ENCODE measurements around the gene UBE3B. TPM values are rescaled to one million over a fixed set of nuclear protein-coding genes. Genes with fewer than 3 reads are reported as not detected.

UBE3B gene
- total RNA-seq, 4 donors from 2014 or later, result 42.4 to 59.2 (median 49.1) TPM

GRCh38 chr12:109542014-109542413 lies 64.6 kb downstream of the UBE3B start:
- Histone ChIP-seq H3K9me3 (no peaks in the 10 kb centered on the region), H3K4me3 (no peak overlapping the region), H3K4me1 (peaks cover 0 to 8% (median 0%) of the 10 kb centered on the region in 4 donors), H3K36me3 (peaks cover 0 to 31% (median 3%) of the 10 kb centered on the region in 4 donors), H3K27me3 (peaks cover 0 to 8% (median 0%) of the 10 kb centered on the region in 4 donors), H3K27ac (replicated peaks in 1 of 4) (no peak overlapping the region)
- WGBS, result 71% methylated on average over 2 of the region's 2 CpGs
- DNase-seq (ENCODE audit: extremely low spot score), result no peak
- TF ChIP-seq POLR2A (IDR thresholded peaks at IDR 0.05; ENCODE audit: low read depth) (no peak), CTCF (IDR thresholded peaks at IDR 0.05) (no peak), POLR2AphosphoS5 (IDR thresholded peaks at IDR 0.05) (no peak)
- intact Hi-C loops (cut with DNase I), result no loop called here

GRCh38 chr12:109542876-109543275 lies 65.4 kb downstream of the UBE3B start:
- WGBS, result 82% methylated on average over 6 of the region's 6 CpGs
- Histone ChIP-seq H3K4me1 (peaks cover 0 to 8% (median 0%) of the 10 kb centered on the region in 4 donors), H3K4me3 (no peak overlapping the region), H3K9me3 (no peaks in the 10 kb centered on the region), H3K27ac (replicated peaks in 1 of 4) (no peak overlapping the region), H3K36me3 (peaks cover 0 to 22% (median 0%) of the 10 kb centered on the region in 4 donors), H3K27me3 (peaks cover 0 to 17% (median 4%) of the 10 kb centered on the region in 4 donors)
- TF ChIP-seq POLR2AphosphoS5 (IDR thresholded peaks at IDR 0.05) (no peak), EP300 (IDR thresholded peaks at IDR 0.05) (no peak), POLR2A (IDR thresholded peaks at IDR 0.05; ENCODE audit: low read depth) (no peak), CTCF (IDR thresholded peaks at IDR 0.05) (no peak)
- no peak for DNase-seq (ENCODE audit: extremely low spot score)
- intact Hi-C loops (cut with DNase I), result no loop called here

GRCh38 chr12:109544955-109545531 lies 67.6 kb downstream of the UBE3B start:
- no peak for DNase-seq (ENCODE audit: extremely low spot score)
- Histone ChIP-seq H3K4me3 (no peak overlapping the region), H3K4me1 (peaks cover 0 to 8% (median 0%) of the 10 kb centered on the region in 4 donors), H3K36me3 (peaks cover 0 to 5% (median 0%) of the 10 kb centered on the region in 4 donors), H3K27ac (replicated peaks in 1 of 4) (no peak overlapping the region), H3K27me3 (peaks cover 0 to 39% (median 16%) of the 10 kb centered on the region in 4 donors), H3K9me3 (no peaks in the 10 kb centered on the region)
- intact Hi-C loops (cut with DNase I), result no loop called here
- TF ChIP-seq EP300 (IDR thresholded peaks at IDR 0.05) (no peak), POLR2A (IDR thresholded peaks at IDR 0.05; ENCODE audit: low read depth) (no peak), POLR2AphosphoS5 (IDR thresholded peaks at IDR 0.05) (no peak), CTCF (IDR thresholded peaks at IDR 0.05) (no peak)
- WGBS, result 50% methylated on average over 2 of the region's 7 CpGs

GRCh38 chr12:109545826-109546225 lies 68.4 kb downstream of the UBE3B start:
- H3K4me3 ChIP-seq, result no peak overlapping the region
- 60% methylated on average over 1 of the region's 5 CpGs for WGBS
- no peak for DNase-seq (ENCODE audit: extremely low spot score)
- intact Hi-C loops (cut with DNase I), result no loop called here
- no peaks in the 10 kb centered on the region for H3K36me3 ChIP-seq
- no peaks in the 10 kb centered on the region for H3K9me3 ChIP-seq
- peaks cover 0 to 47% (median 18%) of the 10 kb centered on the region in 4 donors for H3K27me3 ChIP-seq
- TF ChIP-seq EP300 (IDR thresholded peaks at IDR 0.05), result no peak
- no peak for TF ChIP-seq POLR2A (IDR thresholded peaks at IDR 0.05; ENCODE audit: low read depth)
- no peak for TF ChIP-seq POLR2AphosphoS5 (IDR thresholded peaks at IDR 0.05)
- TF ChIP-seq CTCF (IDR thresholded peaks at IDR 0.05), result no peak
- peaks cover 0 to 8% (median 0%) of the 10 kb centered on the region in 4 donors for H3K4me1 ChIP-seq
- H3K27ac ChIP-seq (replicated peaks in 1 of 4), result no peak overlapping the region

GRCh38 chr12:109547286-109547685 lies 69.9 kb downstream of the UBE3B start:
- peaks cover 0 to 8% (median 0%) of the 10 kb centered on the region in 4 donors for H3K4me1 ChIP-seq
- DNase-seq (ENCODE audit: extremely low spot score), result no peak
- intact Hi-C loops (cut with DNase I), result no loop called here
- H3K27ac ChIP-seq (replicated peaks in 1 of 4), result no peak overlapping the region
- H3K4me3 ChIP-seq, result no peak overlapping the region
- H3K27me3 ChIP-seq, result peaks cover 0 to 60% (median 18%) of the 10 kb centered on the region in 4 donors
- H3K9me3 ChIP-seq, result no peaks in the 10 kb centered on the region
- WGBS, result 90% methylated on average over 15 of the region's 18 CpGs
- TF ChIP-seq CTCF (IDR thresholded peaks at IDR 0.05) (no peak), EP300 (IDR thresholded peaks at IDR 0.05) (no peak), POLR2AphosphoS5 (IDR thresholded peaks at IDR 0.05) (no peak), POLR2A (IDR thresholded peaks at IDR 0.05; ENCODE audit: low read depth) (no peak)
- no peaks in the 10 kb centered on the region for H3K36me3 ChIP-seq
